Right lobe of liver (tissue), 6 donors: ENCODE measurements around the gene KPNA2. TPM values are rescaled to one million over a fixed set of nuclear protein-coding genes. Genes with fewer than 3 reads are reported as not detected.
"Not testable (repeated sequence)": the region's sequence is repeated elsewhere in the genome, so short reads cannot be mapped to it uniquely, and the experiment has no call there.

Experiments used
- ATAC-seq, 4 donors: fragments of 200-7000 bp; cut with Tn5 transposase; one replicate each; pipeline ENCODE4 v1.9.1; 2020; ENCODE audit warnings: mild to moderate bottlenecking in 4 of 4, moderate library complexity in 4 of 4
- DNase-seq, 3 donors: peaks; one replicate each; pipeline ENCODE4 v3.0.0-alpha.2; 2020
- H3K27ac ChIP-seq, 3 donors: fragments of 200-600 bp; one replicate each; pipeline ENCODE4 v1.8.0; 2022
- H3K27me3 ChIP-seq, 2 donors: fragments of 200-600 bp; one replicate each; pipeline ENCODE4 v1.8.0; 2022
- H3K36me3 ChIP-seq, 4 donors: fragments of 200-600 bp; sonication (generic) in 1 of 4; one replicate each; pipeline versions ENCODE4 v1.5.1 to v1.8.0; 2017 to 2022; ENCODE audit warnings: control low read depth in 1 of 4
- H3K4me1 ChIP-seq, 4 donors: fragments of 200-600 bp; sonication (generic) in 1 of 4; one replicate each; pipeline versions ENCODE4 v1.5.1 to v1.8.0; 2017 to 2022; ENCODE audit warnings: control low read depth in 1 of 4
- H3K4me3 ChIP-seq, 3 donors: fragments of 200-600 bp; one replicate each; pipeline ENCODE4 v1.8.0; 2022
- H3K9me3 ChIP-seq, 4 donors: fragments of 200-600 bp; sonication (generic) in 1 of 4; one replicate each; pipeline versions ENCODE4 v1.5.1 to v1.8.0; 2017 to 2022; ENCODE audit warnings: control low read depth in 1 of 4
- CTCF ChIP-seq, 4 donors: fragments of 200-600 bp in 3 of 4; fragments of 450-650 bp in 1 of 4; IDR thresholded peaks; one replicate each; pipeline versions ENCODE4 v1.5.1 to v1.8.0; 2016 to 2022; ENCODE audit warnings: antibody characterized with exemption in 4 of 4, mild to moderate bottlenecking in 2 of 4
- POLR2A ChIP-seq: fragments of 450-650 bp; IDR thresholded peaks from one replicate; pipeline ENCODE4 v1.6.1; 2017; ENCODE audit warnings: antibody characterized with exemption, mild to moderate bottlenecking
- WGBS: methylation state at CpG from one replicate; pipeline ENCODE4 v1.1.6; 2018; ENCODE audit warnings: low coverage, low lambda C conversion rate; ENCODE audit not compliant: insufficient coverage; ENCODE audit errors: missing lambda C conversion rate; 5-methylcytosine and 5-hydroxymethylcytosine counted together
- intact Hi-C, 2 donors: fragments of 100-400 bp; cut with DNase I; formaldehyde crosslinking; loops; one replicate each; pipeline versions ENCODE4 v1.11.2 to v1.14.1; 2022
- total RNA-seq, 6 experiments: library from RNA; depleted of rRNA in 2 of 6; stranded (reverse); fragments of >200 nt in 2 of 6; fragmentation: NEBNext Ultra II Directional in 3 of 6; extraction: Animal tissue kit (Norgen Biotek cat#: 25700) in 3 of 6; gene quantifications; one replicate each; pipeline versions ENCODE4 v1.1.0 to v1.2.4, GENCODE V29; 2016 to 2023
- donor health status: DM: no; HTN: yes; CAD: no.
- donor health status: DM: no; HTN: no; CAD: no.
- donor health status: DM: no; HTN: no; CAD: no.
- donor health status: DM: no; HTN: yes; CAD: no.
- donor health status: DM: no; HTN: yes; CAD: no.

The KPNA2 gene
- total RNA-seq, 6 experiments from 2014 or later = 9.2 to 36.6 (median 20.0) TPM

- H3K27me3 ChIP-seq = no peaks in the 10 kb centered on the region
- peak overlapping the region; percentile 84 to 85 (median 85) for H3K27ac ChIP-seq
- DNase-seq (no peak), ATAC-seq (peak; percentile 1 to 20 (median 2))
- intact Hi-C loops = no loop called here
- peak overlapping the region; percentile 34 to 63 (median 60) for H3K4me3 ChIP-seq
- H3K4me1 ChIP-seq = peaks cover 0 to 13% (median 0%) of the 10 kb centered on the region in 4 donors
- no peak for TF ChIP-seq CTCF (IDR thresholded peaks at IDR 0.05)
- TF ChIP-seq POLR2A = no peak
- H3K36me3 ChIP-seq = no peaks in the 10 kb centered on the region
- under 1% methylated on average over 21 of the region's 21 CpGs for WGBS
- no peaks in the 10 kb centered on the region for H3K9me3 ChIP-seq
Observed at GRCh38 chr17:67993998-67994361, 41.6 kb upstream of the KPNA2 start.

DNA sequence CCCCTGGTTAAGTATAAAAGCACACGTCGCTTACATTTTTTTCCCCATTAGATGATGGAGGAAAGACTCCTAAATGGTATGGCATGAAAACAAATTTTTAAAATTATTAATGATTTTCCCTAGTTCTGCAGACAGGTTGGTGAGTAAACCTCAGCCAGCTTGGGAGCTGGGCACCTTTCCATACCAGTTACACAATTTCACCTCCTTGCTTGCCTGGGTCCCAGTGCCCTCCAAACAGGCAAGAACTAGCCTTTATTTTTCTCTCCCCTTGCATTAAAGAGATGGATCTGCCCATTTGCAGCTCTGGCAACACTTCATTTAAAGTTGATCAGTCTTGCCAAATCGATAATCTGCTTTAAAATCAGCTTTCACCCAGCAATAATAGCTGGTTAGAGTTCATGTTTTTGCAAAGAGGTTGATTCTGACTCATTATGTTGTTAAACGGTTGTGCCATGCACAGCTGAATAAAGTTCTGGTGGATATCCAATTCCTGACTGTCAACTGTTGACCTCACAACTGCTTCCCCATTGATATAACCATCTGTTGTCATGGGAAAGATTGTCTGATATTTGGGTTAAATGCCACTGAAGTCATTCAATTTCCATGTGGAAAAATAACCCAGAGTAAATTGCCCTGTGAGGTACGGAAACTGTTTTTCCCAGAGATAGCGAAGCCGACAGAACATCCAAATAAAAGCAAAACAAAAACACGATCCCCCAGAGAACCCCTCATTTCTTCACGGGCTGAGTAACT is 40.5 kb upstream of the KPNA2 start:
- intact Hi-C loops = no loop called here
- TF ChIP-seq CTCF (IDR thresholded peaks at IDR 0.05) (no peak), POLR2A (no peak)
- no peaks in the 10 kb centered on the region for H3K27me3 ChIP-seq
- H3K9me3 ChIP-seq = no peaks in the 10 kb centered on the region
- peaks cover 0 to 13% (median 0%) of the 10 kb centered on the region in 4 donors for H3K4me1 ChIP-seq
- peak overlapping the region in 2 of 3 donors; percentile 36 to 84 for H3K27ac ChIP-seq
- peak overlapping the region; percentile 30 to 53 (median 49) for H3K4me3 ChIP-seq
- 12% methylated on average over 9 of the region's 9 CpGs for WGBS
- DNase-seq (peak in 1 of 3 donors; percentile 65), ATAC-seq (peak; percentile 11 to 53 (median 40))
- no peaks in the 10 kb centered on the region for H3K36me3 ChIP-seq

GRCh38 chr17:67995570-67996263 is 39.8 kb upstream of the KPNA2 start:
- Histone ChIP-seq H3K4me3 (peak overlapping the region; percentile 30 to 53 (median 49)), H3K36me3 (no peaks in the 10 kb centered on the region), H3K9me3 (no peaks in the 10 kb centered on the region), H3K4me1 (peaks cover 0 to 13% (median 0%) of the 10 kb centered on the region in 4 donors), H3K27me3 (no peaks in the 10 kb centered on the region), H3K27ac (peak overlapping the region in 1 of 3 donors; percentile 36)
- WGBS = 0% methylated on average over 19 of the region's 43 CpGs
- TF ChIP-seq POLR2A = no peak
- no peak for TF ChIP-seq CTCF (IDR thresholded peaks at IDR 0.05)
- intact Hi-C loops = no loop called here
- DNase-seq (peak in 2 of 3 donors; percentile 43 to 53), ATAC-seq (peak in 3 of 4 donors; percentile 1 to 6 (median 2))

- Histone ChIP-seq H3K27ac (peak within 1 kb of the TSS in 2 of 3 donors; percentile 36 to 84), H3K4me1 (peaks cover 0 to 13% (median 0%) of the 10 kb centered on the region in 4 donors), H3K4me3 (peak within 1 kb of the TSS; percentile 30 to 53 (median 49))
- WGBS = 34% methylated on average over 23 of the region's 25 CpGs
- ATAC-seq, intact Hi-C loops, H3K27me3 ChIP-seq, DNase-seq, H3K36me3 ChIP-seq, H3K9me3 ChIP-seq: not testable (repeated sequence)
Observed at GRCh38 chr17:67996301-67997171, 39.0 kb upstream of the KPNA2 start, which contains the start of gene C17orf58. C17orf58 (minus strand) TSS chr17:67996469; CDS start chr17:67996198, 271 bp downstream.
